ENCODE data around the gene SPDYE18.
"Not testable (repeated sequence)": the region's sequence is repeated elsewhere in the genome, so short reads cannot be mapped to it uniquely, and the experiment has no call there.

SPDYE18 gene

GRCh38 chr7:77062557-77062956 is at the start of gene SPDYE18:
Gene SPDYE18, minus strand, starts transcription at chr7:77062558. Its CDS starts 2,046 bp downstream, at chr7:77060512.
- H3K4me2 ChIP-seq (ENCODE audit: insufficient read depth, low read length); H3K36me3 ChIP-seq (ENCODE audit: insufficient read depth, low read length); H3K9ac ChIP-seq (ENCODE audit: low read depth, low read length); H3K27me3 ChIP-seq (ENCODE audit: insufficient read depth, low read length, poor library complexity); H2AFZ ChIP-seq (ENCODE audit: low read depth, low read length); H3K9me3 ChIP-seq (ENCODE audit: insufficient read depth, low read length, severe bottlenecking); H4K20me1 ChIP-seq (ENCODE audit: insufficient read depth, low read length); H3K4me1 ChIP-seq (ENCODE audit: insufficient read depth, low read length); H3K4me3 ChIP-seq (ENCODE audit: low read depth in 1 of 2, low read length in 2 of 2); ATAC-seq (ENCODE audit: insufficient read depth, low read depth); H3K27ac ChIP-seq (ENCODE audit: low read length); DNase-seq; H3K79me2 ChIP-seq (ENCODE audit: insufficient read depth, low read length): not testable (repeated sequence)

- not testable (repeated sequence) for H3K36me3 ChIP-seq (ENCODE audit: insufficient read depth, low read length); DNase-seq; H3K9me3 ChIP-seq (ENCODE audit: insufficient read depth, low read length, severe bottlenecking); ATAC-seq (ENCODE audit: insufficient read depth, low read depth); H3K27ac ChIP-seq (ENCODE audit: low read length); H3K79me2 ChIP-seq (ENCODE audit: insufficient read depth, low read length); H3K4me1 ChIP-seq (ENCODE audit: insufficient read depth, low read length); H2AFZ ChIP-seq (ENCODE audit: low read depth, low read length); H3K4me3 ChIP-seq (ENCODE audit: low read depth in 1 of 2, low read length in 2 of 2); H3K4me2 ChIP-seq (ENCODE audit: insufficient read depth, low read length); H3K27me3 ChIP-seq (ENCODE audit: insufficient read depth, low read length, poor library complexity); H3K9ac ChIP-seq (ENCODE audit: low read depth, low read length); H4K20me1 ChIP-seq (ENCODE audit: insufficient read depth, low read length)
These were observed 46.0 kb upstream of the SPDYE18 start for GRCh38 chr7:77108362-77108761.

DNA sequence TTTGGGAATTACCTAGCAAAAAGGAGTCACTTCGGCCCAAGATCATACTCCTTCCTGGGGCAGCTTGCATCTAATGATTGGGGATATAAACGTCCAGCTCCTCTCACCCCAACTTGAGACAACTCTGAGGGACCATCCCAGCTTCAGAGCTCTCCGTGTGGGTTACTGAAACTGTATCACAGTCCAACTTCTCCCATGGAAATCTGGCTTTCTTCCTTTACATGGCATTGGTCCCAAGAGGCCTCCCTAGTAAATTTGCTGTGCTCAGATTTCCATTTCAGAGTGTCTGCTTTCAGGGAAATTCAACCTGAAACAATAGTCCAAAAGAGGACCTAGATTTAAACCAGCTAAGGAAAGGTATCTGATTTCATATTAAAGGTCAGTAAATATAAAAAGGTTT is 45.3 kb upstream of the SPDYE18 start:
- H3K4me3 ChIP-seq (ENCODE audit: low read depth in 1 of 2, low read length in 2 of 2); DNase-seq; H3K4me2 ChIP-seq (ENCODE audit: insufficient read depth, low read length); H3K9me3 ChIP-seq (ENCODE audit: insufficient read depth, low read length, severe bottlenecking); H3K27ac ChIP-seq (ENCODE audit: low read length); H3K79me2 ChIP-seq (ENCODE audit: insufficient read depth, low read length); H3K36me3 ChIP-seq (ENCODE audit: insufficient read depth, low read length); H2AFZ ChIP-seq (ENCODE audit: low read depth, low read length); ATAC-seq (ENCODE audit: insufficient read depth, low read depth); H4K20me1 ChIP-seq (ENCODE audit: insufficient read depth, low read length); H3K27me3 ChIP-seq (ENCODE audit: insufficient read depth, low read length, poor library complexity); H3K9ac ChIP-seq (ENCODE audit: low read depth, low read length); H3K4me1 ChIP-seq (ENCODE audit: insufficient read depth, low read length): not testable (repeated sequence)

DNA sequence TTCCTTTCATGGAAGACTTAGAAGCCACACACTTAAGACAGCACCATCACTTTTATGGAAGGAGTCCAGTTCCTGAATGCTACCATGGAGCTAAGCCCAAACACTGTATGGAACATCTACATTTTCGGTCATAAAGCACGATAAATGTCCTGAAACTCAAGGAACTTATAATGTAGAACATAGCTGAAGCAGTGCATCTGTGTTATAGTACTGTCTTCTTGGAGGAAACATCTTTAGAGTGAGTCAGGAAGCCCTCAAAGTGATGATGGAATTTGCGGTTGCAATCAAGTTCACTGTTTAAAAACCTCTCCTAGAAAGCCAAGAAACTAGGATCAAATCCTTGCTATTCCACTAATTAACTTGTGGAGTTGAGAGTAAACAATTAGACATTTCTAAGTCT is 43.5 kb upstream of the SPDYE18 start:
- H2AFZ ChIP-seq (ENCODE audit: low read depth, low read length); H3K79me2 ChIP-seq (ENCODE audit: insufficient read depth, low read length); ATAC-seq (ENCODE audit: insufficient read depth, low read depth); H3K27ac ChIP-seq (ENCODE audit: low read length); DNase-seq; H3K4me3 ChIP-seq (ENCODE audit: low read depth in 1 of 2, low read length in 2 of 2); H3K9me3 ChIP-seq (ENCODE audit: insufficient read depth, low read length, severe bottlenecking); H4K20me1 ChIP-seq (ENCODE audit: insufficient read depth, low read length); H3K9ac ChIP-seq (ENCODE audit: low read depth, low read length); H3K4me2 ChIP-seq (ENCODE audit: insufficient read depth, low read length); H3K4me1 ChIP-seq (ENCODE audit: insufficient read depth, low read length); H3K36me3 ChIP-seq (ENCODE audit: insufficient read depth, low read length); H3K27me3 ChIP-seq (ENCODE audit: insufficient read depth, low read length, poor library complexity): not testable (repeated sequence)

- ATAC-seq (ENCODE audit: insufficient read depth, low read depth); H3K4me3 ChIP-seq (ENCODE audit: low read depth in 1 of 2, low read length in 2 of 2); H3K27ac ChIP-seq (ENCODE audit: low read length): not testable (repeated sequence)
These were observed 40.3 kb upstream of the SPDYE18 start for GRCh38 chr7:77102671-77103070.

GRCh38 chr7:77101187-77101586 is 38.8 kb upstream of the SPDYE18 start:
- not testable (repeated sequence) for ATAC-seq (ENCODE audit: insufficient read depth, low read depth)

More at GRCh38 chr7:77102671-77103070, 40.3 kb upstream of the SPDYE18 start:
- H3K27me3 ChIP-seq (ENCODE audit: insufficient read depth, low read length, poor library complexity); H3K4me1 ChIP-seq (ENCODE audit: insufficient read depth, low read length); H4K20me1 ChIP-seq (ENCODE audit: insufficient read depth, low read length); H3K9ac ChIP-seq (ENCODE audit: low read depth, low read length); H3K36me3 ChIP-seq (ENCODE audit: insufficient read depth, low read length); DNase-seq; H2AFZ ChIP-seq (ENCODE audit: low read depth, low read length); H3K9me3 ChIP-seq (ENCODE audit: insufficient read depth, low read length, severe bottlenecking); H3K79me2 ChIP-seq (ENCODE audit: insufficient read depth, low read length); H3K4me2 ChIP-seq (ENCODE audit: insufficient read depth, low read length): not testable (repeated sequence)

DNA sequence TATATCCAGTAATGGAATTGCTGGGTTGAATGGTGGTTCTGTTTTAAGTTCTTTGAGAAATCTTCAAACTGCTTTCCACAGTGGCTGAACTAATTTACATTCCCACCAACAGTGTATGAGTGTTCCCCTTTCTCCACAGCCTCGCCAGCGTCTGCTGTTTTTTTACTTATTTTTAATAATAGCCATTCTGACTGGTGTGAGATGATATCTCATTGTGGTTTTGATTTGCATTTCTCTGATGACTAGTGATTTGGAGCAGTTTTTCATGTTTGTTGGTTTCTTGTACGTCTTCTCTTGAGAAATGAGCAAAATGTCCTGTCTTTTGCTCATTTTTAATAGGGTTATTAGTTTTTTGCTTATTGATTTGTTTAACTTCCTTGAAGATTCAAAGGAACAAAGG is 38.1 kb upstream of the SPDYE18 start:
- not testable (repeated sequence) for H3K4me2 ChIP-seq (ENCODE audit: insufficient read depth, low read length); H4K20me1 ChIP-seq (ENCODE audit: insufficient read depth, low read length); DNase-seq; H3K9ac ChIP-seq (ENCODE audit: low read depth, low read length); H3K27ac ChIP-seq (ENCODE audit: low read length); H3K4me3 ChIP-seq (ENCODE audit: low read depth in 1 of 2, low read length in 2 of 2); H3K36me3 ChIP-seq (ENCODE audit: insufficient read depth, low read length); ATAC-seq (ENCODE audit: insufficient read depth, low read depth); H3K79me2 ChIP-seq (ENCODE audit: insufficient read depth, low read length); H3K4me1 ChIP-seq (ENCODE audit: insufficient read depth, low read length); H2AFZ ChIP-seq (ENCODE audit: low read depth, low read length); H3K27me3 ChIP-seq (ENCODE audit: insufficient read depth, low read length, poor library complexity); H3K9me3 ChIP-seq (ENCODE audit: insufficient read depth, low read length, severe bottlenecking)

More at GRCh38 chr7:77101187-77101586, 38.8 kb upstream of the SPDYE18 start:
- not testable (repeated sequence) for H4K20me1 ChIP-seq (ENCODE audit: insufficient read depth, low read length); H3K36me3 ChIP-seq (ENCODE audit: insufficient read depth, low read length); H3K27ac ChIP-seq (ENCODE audit: low read length); DNase-seq; H3K9me3 ChIP-seq (ENCODE audit: insufficient read depth, low read length, severe bottlenecking); H3K4me2 ChIP-seq (ENCODE audit: insufficient read depth, low read length); H3K9ac ChIP-seq (ENCODE audit: low read depth, low read length); H3K27me3 ChIP-seq (ENCODE audit: insufficient read depth, low read length, poor library complexity); H3K79me2 ChIP-seq (ENCODE audit: insufficient read depth, low read length); H3K4me3 ChIP-seq (ENCODE audit: low read depth in 1 of 2, low read length in 2 of 2); H3K4me1 ChIP-seq (ENCODE audit: insufficient read depth, low read length); H2AFZ ChIP-seq (ENCODE audit: low read depth, low read length)

- not testable (repeated sequence) for H3K79me2 ChIP-seq (ENCODE audit: insufficient read depth, low read length); DNase-seq; H3K4me2 ChIP-seq (ENCODE audit: insufficient read depth, low read length); H3K27me3 ChIP-seq (ENCODE audit: insufficient read depth, low read length, poor library complexity); H3K4me3 ChIP-seq (ENCODE audit: low read depth in 1 of 2, low read length in 2 of 2); H3K4me1 ChIP-seq (ENCODE audit: insufficient read depth, low read length); H2AFZ ChIP-seq (ENCODE audit: low read depth, low read length); ATAC-seq (ENCODE audit: insufficient read depth, low read depth); H3K36me3 ChIP-seq (ENCODE audit: insufficient read depth, low read length); H3K9ac ChIP-seq (ENCODE audit: low read depth, low read length); H3K27ac ChIP-seq (ENCODE audit: low read length); H3K9me3 ChIP-seq (ENCODE audit: insufficient read depth, low read length, severe bottlenecking); H4K20me1 ChIP-seq (ENCODE audit: insufficient read depth, low read length)
These were observed 29.9 kb upstream of the SPDYE18 start for GRCh38 chr7:77092301-77092700.
